HEK293 (cell line): ENCODE measurements around the gene ING5.
"Not testable (repeated sequence)": the region's sequence is repeated elsewhere in the genome, so short reads cannot be mapped to it uniquely, and the experiment has no call there.

Experiments
- CTCF ChIA-PET: fragments of 350-600 bp; formaldehyde crosslinking; extraction: SDS; loops from one replicate; lab custom pipeline; 2021; ENCODE audit warnings: antibody characterized with exemption; lab: Yijun Ruan, JAX
- POLR2A ChIA-PET: fragments of 300-600 bp; formaldehyde crosslinking; extraction: SDS; loops from one replicate; lab custom pipeline; 2020; ENCODE audit warnings: antibody characterized with exemption, inconsistent platforms; lab: Yijun Ruan, JAX
- H3K27ac ChIP-seq: fragments of 200-500 bp; sonication (Bioruptor generic); 2 replicates; pipeline ENCODE4 v1.5.1; 2014; ENCODE audit warnings: low read depth, low read length, control low read depth, inconsistent platforms; ENCODE audit errors: extremely low read depth
- H3K36me3 ChIP-seq, 2 experiments: fragments of 200-500 bp in 1 of 2; sonication (Bioruptor generic) in 1 of 2; 1 replicate in 1 of 2; 2 replicates in 1 of 2; pipeline ENCODE4 v1.5.1; 2014 to 2017; ENCODE audit warnings: inconsistent platforms in 2 of 2, low read length in 2 of 2; ENCODE audit not compliant: control insufficient read depth in 2 of 2, insufficient read depth in 1 of 2
- H3K4me1 ChIP-seq: fragments of 200-500 bp; sonication (Bioruptor generic); 2 replicates; pipeline ENCODE4 v1.5.1; 2014; ENCODE audit warnings: mild to moderate bottlenecking, low read length, inconsistent platforms; ENCODE audit not compliant: control insufficient read depth, insufficient read depth
- H3K4me3 ChIP-seq: 2 replicates; pipeline ENCODE4 v1.5.1; 2011; ENCODE audit warnings: low read depth, mild to moderate bottlenecking, control low read depth, low read length, moderate library complexity
- H3K9me3 ChIP-seq: fragments of 200-500 bp; sonication (Bioruptor generic); 2 replicates; pipeline ENCODE4 v1.5.1; 2014; ENCODE audit warnings: low read depth, low read length, inconsistent platforms; ENCODE audit not compliant: control insufficient read depth, insufficient read depth
- TRIM28 ChIP-seq: IDR thresholded peaks from 2 replicates; pipeline ENCODE4 v1.6.1; 2011; ENCODE audit warnings: low read length, control low read depth, borderline replicate concordance
- ZBTB1 ChIP-seq: fragments of 450-650 bp; formaldehyde crosslinking; IDR thresholded peaks from 2 replicates; pipeline ENCODE4 v1.5.1; 2016; ENCODE audit warnings: missing biosample characterization, missing genetic modification characterization
- ZNF514 ChIP-seq: fragments of 450-650 bp; formaldehyde crosslinking; IDR thresholded peaks from 2 replicates; pipeline ENCODE4 v1.5.1; 2016; ENCODE audit warnings: missing biosample characterization, missing genetic modification characterization
- ZNF548 ChIP-seq: fragments of 450-650 bp; formaldehyde crosslinking; IDR thresholded peaks from 2 replicates; pipeline ENCODE4 v1.5.1; 2016; ENCODE audit warnings: missing biosample characterization, missing genetic modification characterization
- ZNF623 ChIP-seq: fragments of 450-650 bp; formaldehyde crosslinking; IDR thresholded peaks from 2 replicates; pipeline ENCODE4 v1.5.1; 2016; ENCODE audit warnings: missing biosample characterization, missing genetic modification characterization
- ZNF747 ChIP-seq: fragments of 450-650 bp; formaldehyde crosslinking; IDR thresholded peaks from 2 replicates; pipeline ENCODE4 v1.5.1; 2016; ENCODE audit warnings: missing biosample characterization, missing genetic modification characterization
- ZNF843 ChIP-seq: fragments of 450-650 bp; formaldehyde crosslinking; IDR thresholded peaks from 2 replicates; pipeline ENCODE4 v1.5.1; 2016; ENCODE audit warnings: missing biosample characterization, missing genetic modification characterization
- TF ChIP-seq, protein P1 (sequence below): fragments of 450-650 bp; formaldehyde crosslinking; IDR thresholded peaks from 2 replicates; pipeline ENCODE4 v1.5.1; 2016; ENCODE audit warnings: missing biosample characterization, missing genetic modification characterization
- TF ChIP-seq, protein P2 (sequence below): fragments of 450-650 bp; formaldehyde crosslinking; IDR thresholded peaks from 2 replicates; pipeline ENCODE4 v1.5.1; 2017; ENCODE audit warnings: missing biosample characterization, missing genetic modification characterization
- TF ChIP-seq, protein P3 (sequence below): sonication (generic); formaldehyde crosslinking; IDR thresholded peaks from 2 replicates; pipeline ENCODE4 v1.8.1; 2022; ENCODE audit warnings: mild to moderate bottlenecking, moderate library complexity, missing genetic modification reagents

The ING5 gene

DNA sequence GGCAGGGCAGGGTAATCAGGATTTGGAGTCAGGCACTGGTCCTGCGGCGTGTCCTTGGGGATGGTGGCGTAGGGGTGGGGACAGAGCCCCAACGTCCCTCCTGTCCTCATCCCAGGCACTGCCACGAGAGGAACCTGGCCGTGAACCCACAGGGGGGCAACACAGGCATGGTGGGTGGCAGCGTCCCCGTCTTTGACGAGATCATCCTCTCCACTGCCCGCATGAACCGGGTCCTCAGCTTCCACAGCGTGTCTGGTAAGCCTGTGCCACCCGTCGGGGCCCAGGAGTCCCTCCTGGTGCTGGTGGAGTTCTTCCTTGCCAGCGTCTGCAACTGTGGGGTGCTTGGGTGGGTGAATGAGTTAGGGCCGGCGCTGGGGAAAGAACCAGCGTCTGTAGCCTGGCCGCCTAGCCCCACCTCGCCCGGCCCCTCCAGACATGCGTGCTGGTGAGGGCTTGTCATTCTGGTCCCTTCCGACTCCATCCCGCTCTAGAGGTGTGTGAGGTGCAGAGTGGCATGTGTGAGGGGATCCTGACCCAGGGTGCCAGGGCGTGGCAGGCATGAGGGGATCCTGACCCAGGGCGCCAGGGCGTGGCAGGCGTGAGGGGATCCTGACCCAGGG is 40.6 kb downstream of the ING5 start (continued):
- TF ChIP-seq, protein P1, sequence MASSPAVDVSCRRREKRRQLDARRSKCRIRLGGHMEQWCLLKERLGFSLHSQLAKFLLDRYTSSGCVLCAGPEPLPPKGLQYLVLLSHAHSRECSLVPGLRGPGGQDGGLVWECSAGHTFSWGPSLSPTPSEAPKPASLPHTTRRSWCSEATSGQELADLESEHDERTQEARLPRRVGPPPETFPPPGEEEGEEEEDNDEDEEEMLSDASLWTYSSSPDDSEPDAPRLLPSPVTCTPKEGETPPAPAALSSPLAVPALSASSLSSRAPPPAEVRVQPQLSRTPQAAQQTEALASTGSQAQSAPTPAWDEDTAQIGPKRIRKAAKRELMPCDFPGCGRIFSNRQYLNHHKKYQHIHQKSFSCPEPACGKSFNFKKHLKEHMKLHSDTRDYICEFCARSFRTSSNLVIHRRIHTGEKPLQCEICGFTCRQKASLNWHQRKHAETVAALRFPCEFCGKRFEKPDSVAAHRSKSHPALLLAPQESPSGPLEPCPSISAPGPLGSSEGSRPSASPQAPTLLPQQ (tag by site-specific recombination): no peak
- no peak for TF ChIP-seq ZNF514 (tag by site-specific recombination)
- no peak for TF ChIP-seq ZBTB1 (tag by site-specific recombination)
- no peak for TF ChIP-seq ZNF747 (tag by site-specific recombination)
- TF ChIP-seq, protein P2, sequence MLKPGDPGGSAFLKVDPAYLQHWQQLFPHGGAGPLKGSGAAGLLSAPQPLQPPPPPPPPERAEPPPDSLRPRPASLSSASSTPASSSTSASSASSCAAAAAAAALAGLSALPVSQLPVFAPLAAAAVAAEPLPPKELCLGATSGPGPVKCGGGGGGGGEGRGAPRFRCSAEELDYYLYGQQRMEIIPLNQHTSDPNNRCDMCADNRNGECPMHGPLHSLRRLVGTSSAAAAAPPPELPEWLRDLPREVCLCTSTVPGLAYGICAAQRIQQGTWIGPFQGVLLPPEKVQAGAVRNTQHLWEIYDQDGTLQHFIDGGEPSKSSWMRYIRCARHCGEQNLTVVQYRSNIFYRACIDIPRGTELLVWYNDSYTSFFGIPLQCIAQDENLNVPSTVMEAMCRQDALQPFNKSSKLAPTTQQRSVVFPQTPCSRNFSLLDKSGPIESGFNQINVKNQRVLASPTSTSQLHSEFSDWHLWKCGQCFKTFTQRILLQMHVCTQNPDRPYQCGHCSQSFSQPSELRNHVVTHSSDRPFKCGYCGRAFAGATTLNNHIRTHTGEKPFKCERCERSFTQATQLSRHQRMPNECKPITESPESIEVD (tag by site-specific recombination): no peak

DNA sequence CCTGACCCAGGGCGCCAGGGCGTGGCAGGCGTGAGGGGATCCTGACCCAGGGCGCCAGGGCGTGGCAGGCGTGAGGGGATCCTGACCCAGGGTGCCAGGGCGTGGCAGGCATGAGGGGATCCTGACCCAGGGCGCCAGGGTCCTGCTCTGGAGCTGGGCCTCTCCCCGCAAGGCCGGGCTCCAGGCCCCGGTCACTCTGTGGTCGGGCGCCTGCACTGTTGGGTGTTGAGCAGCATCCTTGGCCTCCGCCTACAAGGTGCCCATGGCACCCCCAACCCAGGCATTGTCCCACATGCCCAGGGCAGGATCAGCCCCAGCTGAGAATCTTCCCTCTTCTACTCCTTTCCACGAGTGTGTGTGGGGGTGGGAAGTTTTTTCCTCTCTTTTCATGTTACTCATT is 41.2 kb downstream of the ING5 start:
- CTCF ChIA-PET: not testable (repeated sequence)

DNA sequence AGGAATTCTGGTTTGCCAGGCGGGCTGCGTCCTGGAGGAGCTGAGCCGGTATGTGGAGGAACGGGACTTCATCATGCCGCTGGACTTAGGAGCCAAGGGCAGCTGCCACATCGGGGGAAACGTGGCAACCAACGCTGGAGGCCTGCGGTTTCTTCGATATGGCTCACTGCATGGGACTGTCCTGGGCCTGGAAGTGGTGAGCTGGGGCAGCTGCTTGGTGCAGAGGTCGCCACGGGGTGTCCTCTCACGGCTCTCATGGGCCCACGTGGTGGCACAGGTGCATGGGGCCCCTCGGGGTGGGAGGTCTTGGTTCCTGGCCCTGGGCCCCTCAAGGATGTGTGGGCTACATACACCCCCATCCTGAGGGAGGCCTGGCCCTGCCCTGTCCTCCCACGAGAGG is 41.8 kb downstream of the ING5 start:
- POLR2A ChIA-PET: interaction anchor here (1.1 kb wide), 1 partner anchor 9 kb away, joined by 5 read pairs; the partner anchor contains the start of gene D2HGDH
- Histone ChIP-seq H3K4me3 (no peak overlapping the region), H3K36me3 (peaks cover 8 to 36% of the 10 kb centered on the region in 2 experiments; a peak in 2 of 3 replicates), H3K4me1 (no peaks in the 10 kb centered on the region), H3K27ac (no peak overlapping the region), H3K9me3 (no peaks in the 10 kb centered on the region)
- TF ChIP-seq, protein P3, sequence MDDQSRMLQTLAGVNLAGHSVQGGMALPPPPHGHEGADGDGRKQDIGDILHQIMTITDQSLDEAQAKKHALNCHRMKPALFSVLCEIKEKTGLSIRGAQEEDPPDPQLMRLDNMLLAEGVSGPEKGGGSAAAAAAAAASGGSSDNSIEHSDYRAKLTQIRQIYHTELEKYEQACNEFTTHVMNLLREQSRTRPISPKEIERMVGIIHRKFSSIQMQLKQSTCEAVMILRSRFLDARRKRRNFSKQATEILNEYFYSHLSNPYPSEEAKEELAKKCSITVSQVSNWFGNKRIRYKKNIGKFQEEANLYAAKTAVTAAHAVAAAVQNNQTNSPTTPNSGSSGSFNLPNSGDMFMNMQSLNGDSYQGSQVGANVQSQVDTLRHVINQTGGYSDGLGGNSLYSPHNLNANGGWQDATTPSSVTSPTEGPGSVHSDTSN: no peak
- CTCF ChIA-PET: no interaction called here

More for the DNA sequence above, 41.2 kb downstream of the ING5 start:
- H3K4me3 ChIP-seq, POLR2A ChIA-PET, H3K4me1 ChIP-seq, H3K9me3 ChIP-seq, H3K27ac ChIP-seq: not testable (repeated sequence)
- H3K36me3 ChIP-seq: peaks cover 8 to 41% of the 10 kb centered on the region in 2 experiments; a peak in 2 of 3 replicates

DNA sequence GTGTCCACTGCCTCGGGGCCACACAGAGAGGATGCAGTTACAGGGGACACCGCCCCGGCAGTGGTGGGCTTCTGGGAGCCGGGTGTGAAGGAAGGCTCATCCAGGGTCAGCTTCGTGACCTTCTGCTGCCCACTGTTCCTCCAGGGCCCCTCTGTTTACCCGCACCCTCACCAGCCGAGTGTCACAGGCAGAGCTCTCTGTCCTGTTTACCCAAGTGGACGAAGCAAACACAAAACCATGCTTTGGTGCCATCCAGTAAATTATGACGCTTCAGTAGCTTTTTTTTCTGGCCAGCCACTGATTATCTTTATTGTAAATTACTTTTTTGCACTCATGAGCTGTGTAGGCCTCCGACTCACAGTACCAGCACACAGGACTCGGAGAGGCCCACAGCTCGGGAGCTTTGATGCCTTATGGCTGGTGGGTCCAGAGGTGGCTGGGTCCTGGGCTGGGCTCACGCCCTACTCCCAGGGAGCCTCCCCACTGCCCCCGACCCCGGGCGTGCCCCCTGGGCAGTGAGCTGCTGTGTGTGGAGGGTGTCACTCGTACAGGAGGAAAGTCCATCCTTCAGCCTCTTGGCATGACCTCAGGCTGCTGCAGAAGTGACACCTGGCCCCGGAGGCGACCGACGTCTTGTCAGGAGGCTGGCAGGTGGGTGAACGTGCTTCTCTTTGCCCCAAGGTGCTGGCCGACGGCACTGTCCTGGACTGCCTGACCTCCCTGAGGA is 42.4 kb downstream of the ING5 start:
- Histone ChIP-seq H3K4me3 (no peak overlapping the region), H3K27ac (no peak overlapping the region), H3K36me3 (peaks cover 8 to 42% of the 10 kb centered on the region in 2 experiments; a peak in 2 of 3 replicates), H3K4me1 (no peaks in the 10 kb centered on the region), H3K9me3 (no peaks in the 10 kb centered on the region)
- TF ChIP-seq TRIM28 (no peak), ZNF843 (tag by site-specific recombination) (no peak), ZNF548 (tag by site-specific recombination) (no peak), ZNF747 (tag by site-specific recombination) (no peak), ZNF623 (tag by site-specific recombination) (no peak)
- ChIA-PET CTCF (no interaction called here), POLR2A (interaction anchor here (1.1 kb wide), 1 partner anchor 10 kb away, joined by 5 read pairs; the partner anchor contains the start of gene D2HGDH)
